HCT116 (cell line): ENCODE data around the gene REEP3. TPM values are rescaled to one million over a fixed set of nuclear protein-coding genes. Genes with fewer than 3 reads are reported as not detected.

Source experiments
- ATAC-seq: fragments of 200-7000 bp; cut with Tn5 transposase; 2 replicates; pipeline ENCODE4 v1.9.1; 2020; ENCODE audit warnings: mild to moderate bottlenecking, moderate library complexity
- BruUV-seq: library from RNA; stranded (reverse); fragments of 400-500 nt; replicated peaks from 2 replicates; lab custom pipeline; 2021; lab: Mats Ljungman, UMichigan
- CTCF ChIA-PET: fragments of 300-600 bp; sonication (Branson Sonifier 250); formaldehyde crosslinking; loops from one replicate; lab custom pipeline; 2021; ENCODE audit warnings: antibody characterized with exemption; lab: Charles Lee
- POLR2A ChIA-PET: fragments of 300-600, 350-600 bp; sonication (Branson Sonifier 250); formaldehyde crosslinking; loops from one replicate; lab custom pipeline; 2021; ENCODE audit warnings: antibody characterized with exemption; lab: Charles Lee
- RAD21 ChIA-PET, 2 experiments: fragments of 300-600 bp; sonication (Branson Sonifier 250); formaldehyde crosslinking; loops; one replicate each; lab custom pipeline; 2023; ENCODE audit warnings: low total read pairs in 2 of 2; ENCODE audit not compliant: uncharacterized antibody in 2 of 2, unreplicated experiment in 2 of 2, low non-redundant PET in 1 of 2; lab: Charles Lee
- DNase-seq: peaks from one replicate; pipeline ENCODE4 v3.0.0-alpha.2; 2010; ENCODE audit warnings: low read depth, low spot score
- H2AFZ ChIP-seq: fragments of 200-600 bp; shearing (Covaris generic), sonication (generic); 2 replicates; pipeline ENCODE4 v1.6.1; 2017; ENCODE audit warnings: low read depth, mixed run types, mixed read lengths, antibody characterized with exemption, low read length; ENCODE audit not compliant: poor library complexity, severe bottlenecking
- H3K27ac ChIP-seq: 2 replicates; pipeline ENCODE4 v1.5.1; 2012; ENCODE audit warnings: low read depth, low read length
- H3K27me3 ChIP-seq: fragments of 200-600 bp; sonication (generic); 2 replicates; pipeline ENCODE4 v1.6.1; 2016; ENCODE audit warnings: mixed run types, low read length, mixed read lengths; ENCODE audit not compliant: insufficient read depth
- H3K36me3 ChIP-seq, 2 experiments: fragments of 200-500 bp in 1 of 2; fragments of 200-600 bp in 1 of 2; sonication (Bioruptor generic) in 1 of 2; sonication (generic) in 1 of 2; 2 replicates each; pipeline versions ENCODE4 v1.5.1 to v1.6.1; 2014 to 2016; ENCODE audit warnings: low read length in 2 of 2, inconsistent platforms in 1 of 2, mixed read lengths in 1 of 2, mixed run types in 1 of 2; ENCODE audit not compliant: insufficient read depth in 2 of 2, control insufficient read depth in 1 of 2
- H3K4me1 ChIP-seq, 2 experiments: fragments of 200-600 bp in 1 of 2; sonication (generic) in 1 of 2; 2 replicates each; pipeline versions ENCODE4 v1.5.1 to v1.6.1; 2012 to 2017; ENCODE audit warnings: low read length in 2 of 2, inconsistent platforms in 1 of 2, mild to moderate bottlenecking in 1 of 2, mixed read lengths in 1 of 2, mixed run types in 1 of 2, moderate library complexity in 1 of 2; ENCODE audit not compliant: insufficient read depth in 2 of 2, control insufficient read depth in 1 of 2
- H3K4me2 ChIP-seq: fragments of 200-600 bp; sonication (generic); 2 replicates; pipeline ENCODE4 v1.6.1; 2017; ENCODE audit warnings: mixed run types, low read length, mixed read lengths
- H3K4me3 ChIP-seq, 2 experiments: fragments of 200-600 bp in 1 of 2; sonication (generic) in 1 of 2; replicated peaks in 1 of 2; 2 replicates each; pipeline ENCODE4 v1.5.1; 2011 to 2016; ENCODE audit warnings: low read length in 2 of 2, control low read depth in 1 of 2, low read depth in 1 of 2, mild to moderate bottlenecking in 1 of 2, mixed read lengths in 1 of 2, mixed run types in 1 of 2
- H3K79me2 ChIP-seq: fragments of 200-600 bp; sonication (generic); 2 replicates; pipeline ENCODE4 v1.6.1; 2017; ENCODE audit warnings: mild to moderate bottlenecking, mixed run types, low read length, moderate library complexity, mixed read lengths; ENCODE audit not compliant: insufficient read depth
- H3K9ac ChIP-seq: fragments of 200-600 bp; sonication (generic); 2 replicates; pipeline ENCODE4 v1.6.1; 2016; ENCODE audit warnings: low read length, mixed read lengths
- H3K9me2 ChIP-seq: fragments of 200-600 bp; sonication (generic), shearing (Covaris generic); 2 replicates; pipeline ENCODE4 v1.6.1; 2017; ENCODE audit warnings: mixed run types, mild to moderate bottlenecking, moderate library complexity; ENCODE audit not compliant: insufficient read depth
- H3K9me3 ChIP-seq, 2 experiments: fragments of 200-500 bp in 1 of 2; fragments of 200-600 bp in 1 of 2; sonication (Bioruptor generic) in 1 of 2; sonication (generic) in 1 of 2; 2 replicates each; pipeline ENCODE4 v1.6.1; 2014 to 2017; ENCODE audit warnings: low read length in 2 of 2, mixed read lengths in 2 of 2, inconsistent platforms in 1 of 2, low read depth in 1 of 2, mild to moderate bottlenecking in 1 of 2, mixed run types in 1 of 2, moderate library complexity in 1 of 2; ENCODE audit not compliant: control insufficient read depth in 1 of 2, insufficient read depth in 1 of 2
- H4K20me1 ChIP-seq: fragments of 200-600 bp; sonication (generic), shearing (Covaris generic); 2 replicates; pipeline ENCODE4 v1.6.1; 2017; ENCODE audit warnings: mixed run types, mild to moderate bottlenecking, moderate library complexity; ENCODE audit not compliant: insufficient read depth
- CBX3 ChIP-seq: IDR thresholded peaks from 2 replicates; pipeline ENCODE4 v1.6.1; 2012; ENCODE audit warnings: low read depth
- CEBPB ChIP-seq: IDR thresholded peaks from 2 replicates; pipeline ENCODE4 v1.6.1; 2012; ENCODE audit warnings: low read depth
- CTCF ChIP-seq, 3 experiments: fragments of 200-600 bp in 1 of 3; sonication (generic) in 1 of 3; IDR thresholded peaks in 2 of 3; conservative IDR thresholded peaks in 1 of 3; 2 replicates each; pipeline ENCODE4 v1.5.1; 2012 to 2017; ENCODE audit warnings: low read depth in 2 of 3, low read length in 2 of 3, antibody characterized with exemption in 1 of 3, borderline replicate concordance in 1 of 3, control low read depth in 1 of 3, mild to moderate bottlenecking in 1 of 3, mixed read lengths in 1 of 3, mixed run types in 1 of 3, moderate library complexity in 1 of 3; ENCODE audit not compliant: insufficient read depth in 1 of 3
- EGR1 ChIP-seq: IDR thresholded peaks from 2 replicates; pipeline ENCODE4 v1.6.1; 2012; ENCODE audit warnings: low read depth
- ELF1 ChIP-seq: IDR thresholded peaks from 2 replicates; pipeline ENCODE4 v1.6.1; 2012; ENCODE audit warnings: low read depth, borderline replicate concordance
- EZH2 ChIP-seq: fragments of 200-600 bp; sonication (generic); IDR thresholded peaks from 2 replicates; pipeline ENCODE4 v1.6.1; 2017; ENCODE audit warnings: antibody characterized with exemption, mixed run types
- EZH2phosphoT487 ChIP-seq: fragments of 200-600 bp; IDR thresholded peaks from 2 replicates; pipeline ENCODE4 v1.6.1; 2018; ENCODE audit warnings: antibody characterized with exemption, borderline replicate concordance
- JUND ChIP-seq: IDR thresholded peaks from 2 replicates; pipeline ENCODE4 v1.6.1; 2012
- MAX ChIP-seq: IDR thresholded peaks from 2 replicates; pipeline ENCODE4 v1.6.1; 2012
- POLR2A ChIP-seq: IDR thresholded peaks from 2 replicates; pipeline ENCODE4 v1.7.0; 2011; ENCODE audit warnings: borderline replicate concordance; ENCODE audit not compliant: insufficient read depth, insufficient read length; ENCODE audit errors: extremely low read depth
- POLR2AphosphoS5 ChIP-seq: IDR thresholded peaks from 2 replicates; pipeline ENCODE4 v1.6.1; 2011; ENCODE audit warnings: mild to moderate bottlenecking, low read depth, low read length, moderate library complexity
- RAD21 ChIP-seq: IDR thresholded peaks from 2 replicates; pipeline ENCODE4 v1.6.1; 2012; ENCODE audit warnings: low read depth, mild to moderate bottlenecking
- SIN3A ChIP-seq: IDR thresholded peaks from 2 replicates; pipeline ENCODE4 v1.6.1; 2012; ENCODE audit warnings: low read depth
- SP1 ChIP-seq: IDR thresholded peaks from 2 replicates; pipeline ENCODE4 v1.6.1; 2012; ENCODE audit warnings: low read depth
- SRF ChIP-seq: IDR thresholded peaks from 2 replicates; pipeline ENCODE4 v1.6.1; 2012; ENCODE audit warnings: low read depth
- YY1 ChIP-seq: IDR thresholded peaks from 2 replicates; pipeline ENCODE4 v1.6.1; 2011; ENCODE audit warnings: low read length, low read depth, moderate library complexity, mild to moderate bottlenecking; ENCODE audit not compliant: insufficient replicate concordance; ENCODE audit errors: extremely low read depth
- ZBTB33 ChIP-seq: IDR thresholded peaks from 2 replicates; pipeline ENCODE4 v1.6.1; 2011; ENCODE audit warnings: mild to moderate bottlenecking, low read length, moderate library complexity; ENCODE audit not compliant: insufficient replicate concordance; ENCODE audit errors: extremely low read depth
- ZFX ChIP-seq: fragments of 450-650 bp; IDR thresholded peaks from 2 replicates; pipeline ENCODE4 v1.6.1; 2017
- ZNF274 ChIP-seq: fragments of 200-500 bp; sonication (Bioruptor generic); IDR thresholded peaks from 2 replicates; pipeline ENCODE4 v1.6.1; 2014; ENCODE audit warnings: mild to moderate bottlenecking, low read depth, low read length, inconsistent platforms
- intact Hi-C: fragments of 100-400 bp; cut with micrococcal nuclease; formaldehyde crosslinking; loops from 2 replicates; pipeline ENCODE4 v1.10.0; 2022
- total RNA-seq: library from RNA; stranded (reverse); gene quantifications from one replicate; pipeline ENCODE4 v1.2.1, GENCODE V29; 2021; ENCODE audit not compliant: unreplicated experiment
- TF ChIP-seq, protein P1 (sequence below): IDR thresholded peaks from 2 replicates; pipeline ENCODE4 v1.6.1; 2012

Gene REEP3
- total RNA-seq, 1 experiment from 2014 or later: 41.3 TPM

DNA sequence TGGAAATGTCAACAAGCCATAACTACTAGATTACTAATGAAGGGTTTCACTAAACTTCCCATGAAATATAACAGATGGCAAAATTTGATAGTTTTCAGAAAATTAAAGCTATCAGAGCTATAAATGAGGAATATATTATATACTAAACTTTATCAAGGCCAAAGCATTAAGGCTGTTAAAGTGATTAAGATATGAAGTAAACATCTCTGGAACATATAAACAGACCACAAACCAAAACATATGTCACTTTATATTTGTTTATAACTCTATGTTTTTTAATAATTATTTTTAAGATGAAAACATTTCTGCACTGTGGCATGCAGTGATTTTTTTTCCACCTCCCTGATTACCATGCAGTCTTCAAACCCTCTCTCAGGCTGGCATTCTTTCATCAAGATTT lies 120.2 kb downstream of the REEP3 start:
- Histone ChIP-seq H3K9me3 (no peaks in the 10 kb centered on the region), H2AFZ (no peak overlapping the region), H4K20me1 (no peaks in the 10 kb centered on the region), H3K4me3 (no peak overlapping the region), H3K36me3 (no peaks in the 10 kb centered on the region), H3K9ac (no peak overlapping the region), H3K9me2 (no peaks in the 10 kb centered on the region), H3K79me2 (no peaks in the 10 kb centered on the region), H3K4me1 (no peaks in the 10 kb centered on the region), H3K27me3 (no peaks in the 10 kb centered on the region), H3K4me2 (no peak overlapping the region), H3K27ac (no peak overlapping the region)
- intact Hi-C loops: no loop called here
- DNase-seq (no peak), ATAC-seq (no peak)
- ChIA-PET RAD21 (no interaction called here), CTCF (no interaction called here), POLR2A (no interaction called here)
- BruUV-seq: no TSS peak
- no peak for TF ChIP-seq ELF1
- no peak for TF ChIP-seq CEBPB
- TF ChIP-seq, all 23 proteins: peak for 0

GRCh38 chr10:63641799-63642198 lies 120.6 kb downstream of the REEP3 start:
- no peaks in the 10 kb centered on the region for H3K79me2 ChIP-seq
- no peaks in the 10 kb centered on the region for H3K27me3 ChIP-seq
- no peak overlapping the region for H3K9ac ChIP-seq
- H3K9me3 ChIP-seq: no peaks in the 10 kb centered on the region
- no peak for ATAC-seq
- ChIA-PET POLR2A (no interaction called here), CTCF (no interaction called here), RAD21 (no interaction called here)
- H3K4me3 ChIP-seq: no peak overlapping the region
- no peaks in the 10 kb centered on the region for H3K36me3 ChIP-seq
- no peak overlapping the region for H3K27ac ChIP-seq
- no peaks in the 10 kb centered on the region for H3K4me1 ChIP-seq
- H3K9me2 ChIP-seq: no peaks in the 10 kb centered on the region
- H3K4me2 ChIP-seq: no peak overlapping the region
- no peak overlapping the region for H2AFZ ChIP-seq
- intact Hi-C loops: no loop called here
- BruUV-seq: no TSS peak
- DNase-seq: no peak
- H4K20me1 ChIP-seq: no peaks in the 10 kb centered on the region
- no peak for TF ChIP-seq CTCF (IDR thresholded peaks at IDR 0.05 in 2 of 3, conservative IDR thresholded peaks at IDR 0.05 in 1 of 3; ENCODE audit: borderline replicate concordance in 1 of 3, insufficient read depth in 1 of 3, low read depth in 2 of 3, low read length in 2 of 3)
- TF ChIP-seq ZBTB33: no peak
- TF ChIP-seq SRF: no peak
- TF ChIP-seq, protein P1, sequence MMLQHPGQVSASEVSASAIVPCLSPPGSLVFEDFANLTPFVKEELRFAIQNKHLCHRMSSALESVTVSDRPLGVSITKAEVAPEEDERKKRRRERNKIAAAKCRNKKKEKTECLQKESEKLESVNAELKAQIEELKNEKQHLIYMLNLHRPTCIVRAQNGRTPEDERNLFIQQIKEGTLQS: no peak
- TF ChIP-seq ELF1: no peak
- TF ChIP-seq SP1: no peak
- TF ChIP-seq EZH2phosphoT487: no peak
- no peak for TF ChIP-seq EZH2
- TF ChIP-seq EGR1: no peak
- TF ChIP-seq POLR2A: no peak
- no peak for TF ChIP-seq YY1
- TF ChIP-seq JUND: no peak
- no peak for TF ChIP-seq CEBPB
- no peak for TF ChIP-seq MAX
- TF ChIP-seq RAD21: no peak
- TF ChIP-seq ZFX: no peak
- TF ChIP-seq CBX3: no peak
- no peak for TF ChIP-seq POLR2AphosphoS5
- no peak for TF ChIP-seq SIN3A
- no peak for TF ChIP-seq ZNF274
- TF ChIP-seq, all 23 proteins: peak for 0
